HepG2 (cell line): ENCODE measurements around the gene NKAIN4. TPM values are rescaled to one million over a fixed set of nuclear protein-coding genes. Genes with fewer than 3 reads are reported as not detected.
A peak's percentile ranks its signal among the peaks of the same experiment; 100 is the strongest.

Experiments used
- HNRNPLL ChIP-seq: fragments of 200-400 bp; formaldehyde crosslinking; IDR thresholded peaks from 2 replicates; pipeline ENCODE4 v1.6.1; 2017; ENCODE audit warnings: mild to moderate bottlenecking, low read depth, low read length; ENCODE audit not compliant: poor library complexity, severe bottlenecking
- KLF11 ChIP-seq: IDR thresholded peaks from 2 replicates; pipeline ENCODE4 v1.6.1; 2016; ENCODE audit warnings: missing compliant biosample characterization
- NFE2L1 ChIP-seq: sonication (generic); formaldehyde crosslinking; IDR thresholded peaks from 2 replicates; pipeline ENCODE4 v1.4.0; 2020; ENCODE audit warnings: missing genetic modification reagents, mild to moderate bottlenecking, borderline replicate concordance
- RARG ChIP-seq: sonication (generic); formaldehyde crosslinking; IDR thresholded peaks from 2 replicates; pipeline ENCODE4 v1.4.0; 2020; ENCODE audit warnings: low read depth, mild to moderate bottlenecking, missing genetic modification reagents
- SALL1 ChIP-seq: sonication (generic); formaldehyde crosslinking; IDR thresholded peaks from 2 replicates; pipeline ENCODE4 v1.8.0; 2022; ENCODE audit warnings: mild to moderate bottlenecking, missing genetic modification reagents
- SIN3A ChIP-seq: IDR thresholded peaks from 2 replicates; pipeline ENCODE4 v1.6.1; 2011; ENCODE audit warnings: low read depth, mild to moderate bottlenecking, control low read depth, low read length, borderline replicate concordance
- SIX1 ChIP-seq: sonication (generic); formaldehyde crosslinking; IDR thresholded peaks from 2 replicates; pipeline ENCODE4 v1.4.0; 2020; ENCODE audit warnings: missing genetic modification reagents, borderline replicate concordance
- SP4 ChIP-seq: sonication (generic); formaldehyde crosslinking; IDR thresholded peaks from 2 replicates; pipeline ENCODE4 v1.8.1; 2023; ENCODE audit warnings: mild to moderate bottlenecking, missing genetic modification reagents
- TBX3 ChIP-seq: fragments of 450-650 bp; IDR thresholded peaks from 2 replicates; pipeline ENCODE4 v1.6.1; 2017; ENCODE audit warnings: antibody characterized with exemption, mild to moderate bottlenecking, inconsistent platforms, borderline replicate concordance
- ZNF121 ChIP-seq: sonication (generic); formaldehyde crosslinking; IDR thresholded peaks from 2 replicates; pipeline ENCODE4 v1.5.0; 2020; ENCODE audit warnings: mild to moderate bottlenecking, missing genetic modification reagents
- ZNF34 ChIP-seq: sonication (generic); formaldehyde crosslinking; IDR thresholded peaks from 2 replicates; pipeline ENCODE4 v1.4.0; 2020; ENCODE audit warnings: mild to moderate bottlenecking, missing genetic modification reagents, borderline replicate concordance
- ZNF546 ChIP-seq: sonication (generic); formaldehyde crosslinking; conservative IDR thresholded peaks from 2 replicates; pipeline ENCODE4 v1.8.1; 2023; ENCODE audit warnings: mild to moderate bottlenecking, missing genetic modification reagents
- ZNF709 ChIP-seq: sonication (generic); formaldehyde crosslinking; IDR thresholded peaks from 2 replicates; pipeline ENCODE4 v1.5.0; 2020; ENCODE audit warnings: mild to moderate bottlenecking, missing genetic modification reagents
- ZNF749 ChIP-seq: sonication (generic); formaldehyde crosslinking; IDR thresholded peaks from 2 replicates; pipeline ENCODE4 v1.8.0; 2022; ENCODE audit warnings: mild to moderate bottlenecking, missing genetic modification reagents, moderate library complexity, borderline replicate concordance
- polyA plus RNA-seq, 8 experiments: library from polyadenylated mRNA; depleted of rRNA in 3 of 8; stranded (reverse) in 7 of 8; unstranded in 1 of 8; fragments of >200 nt; fragmentation: Illumina TruSeq in 4 of 8; extraction: Trizol in 4 of 8; gene quantifications; 2 replicates each; pipeline versions ENCODE4 v1.2.1 to v1.2.3, GENCODE V29; 2011 to 2016; ENCODE audit warnings: low read depth in 4 of 8, missing spikeins in 1 of 8, mixed read lengths in 1 of 8; ENCODE audit not compliant: insufficient read depth in 1 of 8
- total RNA-seq, 5 experiments: library from RNA; depleted of rRNA; stranded (reverse); fragments of >200 nt; fragmentation: Illumina TruSeq; extraction: Trizol; gene quantifications; 2 replicates each; pipeline ENCODE4 v1.2.3, GENCODE V29; 2016; ENCODE audit warnings: low read depth in 1 of 5
- TF ChIP-seq, protein P1 (sequence below): sonication (generic); formaldehyde crosslinking; IDR thresholded peaks from 2 replicates; pipeline ENCODE4 v1.8.1; 2023; ENCODE audit warnings: missing genetic modification reagents, mild to moderate bottlenecking, borderline replicate concordance
- TF ChIP-seq, protein P2 (sequence below): sonication (generic); formaldehyde crosslinking; IDR thresholded peaks from 2 replicates; pipeline ENCODE4 v1.5.0; 2020; ENCODE audit warnings: mild to moderate bottlenecking, missing genetic modification reagents
- TF ChIP-seq, protein P3 (sequence below): IDR thresholded peaks from 2 replicates; pipeline ENCODE4 v1.6.1; 2016; ENCODE audit warnings: mild to moderate bottlenecking
- TF ChIP-seq, protein P4 (sequence below): IDR thresholded peaks from 2 replicates; pipeline ENCODE4 v1.6.1; 2016; ENCODE audit warnings: low read depth
- TF ChIP-seq, protein P5 (sequence below): sonication (generic); formaldehyde crosslinking; IDR thresholded peaks from 2 replicates; pipeline ENCODE4 v1.8.0; 2022; ENCODE audit warnings: mild to moderate bottlenecking, missing genetic modification reagents
- TF ChIP-seq, protein P6 (sequence below): sonication (generic); formaldehyde crosslinking; IDR thresholded peaks from 2 replicates; pipeline ENCODE4 v1.4.0; 2020; ENCODE audit warnings: mild to moderate bottlenecking, missing genetic modification reagents

Gene NKAIN4
- total and polyA plus RNA-seq, 2 of the 13 experiments (the other 11 are each of a cell fraction or from before 2014, with no cell fraction given): not detected

DNA sequence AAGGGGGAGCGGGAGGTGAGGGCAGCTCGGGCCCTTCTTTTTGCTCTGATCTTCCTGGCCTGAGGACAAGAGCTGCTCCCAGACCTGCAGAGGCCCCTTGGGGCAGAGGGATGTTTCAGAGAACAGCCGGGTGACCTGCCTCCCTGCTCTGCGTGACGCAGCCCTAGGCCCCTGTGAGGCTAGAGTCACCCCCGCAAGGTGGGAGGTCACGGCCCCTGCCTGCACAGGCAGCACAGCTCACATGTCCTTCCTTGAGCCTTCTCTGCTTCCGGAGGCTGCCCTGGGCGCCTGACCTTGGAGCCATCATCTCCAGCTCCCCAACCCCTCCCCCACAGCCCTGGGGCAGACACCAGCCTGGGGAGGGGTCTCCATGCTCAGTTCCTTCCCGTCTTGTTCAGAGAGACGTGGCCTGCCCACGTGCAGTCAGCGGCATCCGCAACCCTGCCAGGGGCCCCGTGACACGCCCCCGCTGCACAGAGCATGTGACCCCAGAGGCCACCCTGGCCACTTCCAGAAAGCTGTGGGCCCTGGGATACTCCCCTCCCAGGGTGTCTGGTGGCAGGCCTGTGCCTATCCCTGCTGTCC, 18.8 kb downstream of the NKAIN4 start, which contains the start of gene BIRC7 (continued):
- TF ChIP-seq ZNF121 (CRISPR knock-in tag) (no peak), ZNF546 (CRISPR knock-in tag) (0 out of 2 replicates have a peak, but pooled peaks have one; percentile 39), SIX1 (CRISPR knock-in tag) (no peak), SP4 (CRISPR knock-in tag) (no peak), KLF11 (CRISPR knock-in tag) (no peak), SIN3A (no peak), ZNF749 (CRISPR knock-in tag) (no peak; the same call in 1 of the 2 replicates), ZNF709 (CRISPR knock-in tag) (no peak), ZNF34 (no peak), SALL1 (CRISPR knock-in tag) (peak; percentile 36; the same call in 1 of the 2 replicates), NFE2L1 (CRISPR knock-in tag) (no peak), TBX3 (no peak), RARG (CRISPR knock-in tag) (no peak), HNRNPLL (no peak)
- TF ChIP-seq, protein P1, sequence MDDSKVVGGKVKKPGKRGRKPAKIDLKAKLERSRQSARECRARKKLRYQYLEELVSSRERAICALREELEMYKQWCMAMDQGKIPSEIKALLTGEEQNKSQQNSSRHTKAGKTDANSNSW (CRISPR knock-in tag): no peak
- TF ChIP-seq, protein P2, sequence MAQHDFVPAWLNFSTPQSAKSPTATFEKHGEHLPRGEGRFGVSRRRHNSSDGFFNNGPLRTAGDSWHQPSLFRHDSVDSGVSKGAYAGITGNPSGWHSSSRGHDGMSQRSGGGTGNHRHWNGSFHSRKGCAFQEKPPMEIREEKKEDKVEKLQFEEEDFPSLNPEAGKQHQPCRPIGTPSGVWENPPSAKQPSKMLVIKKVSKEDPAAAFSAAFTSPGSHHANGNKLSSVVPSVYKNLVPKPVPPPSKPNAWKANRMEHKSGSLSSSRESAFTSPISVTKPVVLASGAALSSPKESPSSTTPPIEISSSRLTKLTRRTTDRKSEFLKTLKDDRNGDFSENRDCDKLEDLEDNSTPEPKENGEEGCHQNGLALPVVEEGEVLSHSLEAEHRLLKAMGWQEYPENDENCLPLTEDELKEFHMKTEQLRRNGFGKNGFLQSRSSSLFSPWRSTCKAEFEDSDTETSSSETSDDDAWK (CRISPR knock-in tag): no peak
- TF ChIP-seq, protein P3, sequence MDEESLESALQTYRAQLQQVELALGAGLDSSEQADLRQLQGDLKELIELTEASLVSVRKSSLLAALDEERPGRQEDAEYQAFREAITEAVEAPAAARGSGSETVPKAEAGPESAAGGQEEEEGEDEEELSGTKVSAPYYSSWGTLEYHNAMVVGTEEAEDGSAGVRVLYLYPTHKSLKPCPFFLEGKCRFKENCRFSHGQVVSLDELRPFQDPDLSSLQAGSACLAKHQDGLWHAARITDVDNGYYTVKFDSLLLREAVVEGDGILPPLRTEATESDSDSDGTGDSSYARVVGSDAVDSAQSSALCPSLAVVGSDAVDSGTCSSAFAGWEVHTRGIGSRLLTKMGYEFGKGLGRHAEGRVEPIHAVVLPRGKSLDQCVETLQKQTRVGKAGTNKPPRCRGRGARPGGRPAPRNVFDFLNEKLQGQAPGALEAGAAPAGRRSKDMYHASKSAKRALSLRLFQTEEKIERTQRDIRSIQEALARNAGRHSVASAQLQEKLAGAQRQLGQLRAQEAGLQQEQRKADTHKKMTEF (CRISPR knock-in tag): peak; percentile 54; the same call in 1 of the 2 replicates
- TF ChIP-seq, protein P4, sequence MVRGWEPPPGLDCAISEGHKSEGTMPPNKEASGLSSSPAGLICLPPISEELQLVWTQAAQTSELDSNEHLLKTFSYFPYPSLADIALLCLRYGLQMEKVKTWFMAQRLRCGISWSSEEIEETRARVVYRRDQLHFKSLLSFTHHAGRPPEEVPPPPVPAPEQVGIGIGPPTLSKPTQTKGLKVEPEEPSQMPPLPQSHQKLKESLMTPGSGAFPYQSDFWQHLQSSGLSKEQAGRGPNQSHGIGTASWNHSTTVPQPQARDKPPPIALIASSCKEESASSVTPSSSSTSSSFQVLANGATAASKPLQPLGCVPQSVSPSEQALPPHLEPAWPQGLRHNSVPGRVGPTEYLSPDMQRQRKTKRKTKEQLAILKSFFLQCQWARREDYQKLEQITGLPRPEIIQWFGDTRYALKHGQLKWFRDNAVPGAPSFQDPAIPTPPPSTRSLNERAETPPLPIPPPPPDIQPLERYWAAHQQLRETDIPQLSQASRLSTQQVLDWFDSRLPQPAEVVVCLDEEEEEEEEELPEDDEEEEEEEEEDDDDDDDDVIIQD (CRISPR knock-in tag): no peak
- TF ChIP-seq, protein P5, sequence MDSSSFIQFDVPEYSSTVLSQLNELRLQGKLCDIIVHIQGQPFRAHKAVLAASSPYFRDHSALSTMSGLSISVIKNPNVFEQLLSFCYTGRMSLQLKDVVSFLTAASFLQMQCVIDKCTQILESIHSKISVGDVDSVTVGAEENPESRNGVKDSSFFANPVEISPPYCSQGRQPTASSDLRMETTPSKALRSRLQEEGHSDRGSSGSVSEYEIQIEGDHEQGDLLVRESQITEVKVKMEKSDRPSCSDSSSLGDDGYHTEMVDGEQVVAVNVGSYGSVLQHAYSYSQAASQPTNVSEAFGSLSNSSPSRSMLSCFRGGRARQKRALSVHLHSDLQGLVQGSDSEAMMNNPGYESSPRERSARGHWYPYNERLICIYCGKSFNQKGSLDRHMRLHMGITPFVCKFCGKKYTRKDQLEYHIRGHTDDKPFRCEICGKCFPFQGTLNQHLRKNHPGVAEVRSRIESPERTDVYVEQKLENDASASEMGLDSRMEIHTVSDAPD (CRISPR knock-in tag): no peak
- TF ChIP-seq, protein P6, sequence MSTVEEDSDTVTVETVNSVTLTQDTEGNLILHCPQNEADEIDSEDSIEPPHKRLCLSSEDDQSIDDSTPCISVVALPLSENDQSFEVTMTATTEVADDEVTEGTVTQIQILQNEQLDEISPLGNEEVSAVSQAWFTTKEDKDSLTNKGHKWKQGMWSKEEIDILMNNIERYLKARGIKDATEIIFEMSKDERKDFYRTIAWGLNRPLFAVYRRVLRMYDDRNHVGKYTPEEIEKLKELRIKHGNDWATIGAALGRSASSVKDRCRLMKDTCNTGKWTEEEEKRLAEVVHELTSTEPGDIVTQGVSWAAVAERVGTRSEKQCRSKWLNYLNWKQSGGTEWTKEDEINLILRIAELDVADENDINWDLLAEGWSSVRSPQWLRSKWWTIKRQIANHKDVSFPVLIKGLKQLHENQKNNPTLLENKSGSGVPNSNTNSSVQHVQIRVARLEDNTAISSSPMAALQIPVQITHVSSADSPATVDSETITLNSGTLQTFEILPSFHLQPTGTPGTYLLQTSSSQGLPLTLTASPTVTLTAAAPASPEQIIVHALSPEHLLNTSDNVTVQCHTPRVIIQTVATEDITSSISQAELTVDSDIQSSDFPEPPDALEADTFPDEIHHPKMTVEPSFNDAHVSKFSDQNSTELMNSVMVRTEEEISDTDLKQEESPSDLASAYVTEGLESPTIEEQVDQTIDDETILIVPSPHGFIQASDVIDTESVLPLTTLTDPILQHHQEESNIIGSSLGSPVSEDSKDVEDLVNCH (CRISPR knock-in tag): no peak
